ENCODE measurements around the gene ANXA1.

ANXA1 gene

DNA sequence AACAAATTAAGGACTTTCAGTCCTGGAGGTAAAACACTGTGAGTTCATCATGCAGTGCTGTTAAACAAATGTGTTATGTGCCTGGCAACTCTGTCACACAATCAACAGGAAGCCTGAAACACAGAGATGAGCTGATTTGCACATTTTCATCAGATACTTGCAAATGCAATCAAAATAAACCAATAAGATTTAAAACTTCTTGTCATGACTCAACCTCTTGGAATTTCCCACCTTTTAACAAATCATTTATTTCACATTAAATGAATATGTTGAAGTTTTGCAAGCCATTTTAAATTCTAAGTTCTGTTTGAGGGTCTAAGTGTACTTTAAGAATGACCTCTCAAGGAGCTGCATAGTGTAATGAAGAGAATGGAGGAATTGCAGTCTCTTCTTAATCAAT lies 64.4 kb downstream of the ANXA1 start:
- DNase-seq = no peak

All from NCI-H748 treated with DMSO at 0.1 percent for 48 hours (cell line).